GM19324 (cell line): ENCODE measurements around the gene SUPT20H.
A peak's percentile ranks its signal among the peaks of the same experiment; 100 is the strongest.

ENCODE experiments used
- ATAC-seq: cut with Tn5 transposase; IDR thresholded peaks from one replicate; pipeline ENCODE4 v1.9.1; 2021; ENCODE audit warnings: mild to moderate bottlenecking, moderate library complexity; ENCODE audit not compliant: unreplicated experiment, low FRiP score

Gene SUPT20H

DNA sequence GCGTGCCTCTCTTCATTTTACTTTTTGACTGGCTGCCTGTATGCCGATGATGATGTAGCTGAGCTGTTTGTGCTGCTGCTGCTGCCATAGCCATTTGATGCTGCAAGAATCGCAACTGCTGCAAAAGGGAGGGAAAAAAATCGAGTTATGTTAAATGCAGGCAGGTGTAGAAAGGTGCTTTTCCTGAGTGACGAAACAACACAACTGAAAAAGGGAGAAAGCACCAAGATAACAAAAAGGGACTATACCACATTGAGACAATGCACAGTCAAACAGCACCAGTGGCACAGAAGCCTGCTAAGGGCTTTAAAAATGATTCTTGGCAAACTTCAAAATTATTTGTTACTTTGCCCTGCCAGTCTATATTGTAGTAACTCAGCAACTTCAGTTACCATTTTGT lies 49.8 kb downstream of the SUPT20H start:
- no peak for ATAC-seq

DNA sequence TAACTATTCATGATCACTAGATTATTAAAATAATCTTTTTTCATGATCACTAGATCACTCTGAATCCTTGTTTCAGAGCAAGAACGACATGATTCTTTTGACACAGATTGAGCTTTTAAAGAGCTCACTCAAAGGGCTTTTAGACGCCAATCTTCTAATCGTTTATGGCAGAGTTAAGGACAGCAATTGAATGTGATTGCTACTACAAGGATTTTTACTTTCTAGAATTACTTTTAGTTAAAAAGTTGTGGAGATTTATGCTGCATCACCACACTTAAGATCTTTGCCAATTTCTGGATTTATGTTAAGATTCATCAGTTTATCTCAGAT lies 57.6 kb downstream of the SUPT20H start:
- ATAC-seq: no peak

DNA sequence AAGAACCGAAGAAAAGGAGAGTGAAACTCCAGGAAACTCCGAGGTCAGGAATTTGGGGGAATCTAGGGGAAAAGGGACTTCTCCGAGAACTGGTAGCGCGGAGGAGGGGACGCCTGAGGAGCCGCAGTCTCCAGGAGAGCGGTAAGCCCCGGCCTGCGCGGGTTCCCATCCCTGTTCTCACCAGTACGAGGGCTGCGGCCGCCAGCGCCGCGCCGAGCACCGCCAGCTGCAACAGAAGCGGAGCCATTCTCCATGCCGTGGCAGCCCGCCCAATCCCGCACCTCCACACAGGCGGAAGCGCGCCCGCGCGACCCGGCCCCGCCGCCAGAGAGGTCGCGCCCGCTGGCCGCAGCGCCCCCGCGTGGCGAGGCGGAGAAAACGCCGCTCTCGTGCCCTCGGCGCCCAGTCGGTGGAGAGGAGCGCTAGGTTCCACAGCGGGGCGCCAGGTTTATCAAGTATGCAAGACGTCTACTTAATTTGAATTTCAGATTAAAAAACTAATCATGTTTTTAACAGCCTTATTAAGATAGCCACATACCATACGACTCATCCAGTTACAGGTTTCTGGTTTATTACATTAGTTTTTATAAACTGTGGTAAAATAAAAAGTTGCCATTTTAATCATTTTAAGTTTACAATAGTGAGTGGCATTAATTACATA lies 60.3 kb downstream of the SUPT20H start, which contains the start of gene ALG5:
ALG5 (minus strand) TSS at position 287 of the 661 bp plus-strand sequence; CDS start at position 247, 40 bp downstream.
- ATAC-seq: peak; percentile 75

DNA sequence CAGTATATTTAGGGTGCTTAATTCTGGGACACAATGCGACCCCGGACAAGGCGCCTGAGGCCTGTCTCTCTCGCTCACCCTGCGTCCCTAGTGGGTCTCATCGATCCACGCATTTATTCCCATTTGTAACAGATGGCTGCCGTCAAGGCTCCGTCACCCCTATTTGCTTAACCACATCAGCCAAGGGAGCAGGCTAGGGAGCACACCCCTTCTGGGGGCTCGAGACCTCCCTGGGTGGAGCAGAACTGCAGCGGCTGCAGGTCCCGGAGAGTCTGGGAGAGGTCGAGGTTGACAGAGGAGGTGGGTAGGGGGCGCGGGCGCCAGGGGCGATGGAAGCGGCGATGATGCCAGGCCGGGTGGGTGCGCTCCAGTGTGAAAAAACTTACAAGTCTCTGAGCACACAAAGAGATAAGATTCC lies 60.9 kb downstream of the SUPT20H start:
- ATAC-seq: no peak

DNA sequence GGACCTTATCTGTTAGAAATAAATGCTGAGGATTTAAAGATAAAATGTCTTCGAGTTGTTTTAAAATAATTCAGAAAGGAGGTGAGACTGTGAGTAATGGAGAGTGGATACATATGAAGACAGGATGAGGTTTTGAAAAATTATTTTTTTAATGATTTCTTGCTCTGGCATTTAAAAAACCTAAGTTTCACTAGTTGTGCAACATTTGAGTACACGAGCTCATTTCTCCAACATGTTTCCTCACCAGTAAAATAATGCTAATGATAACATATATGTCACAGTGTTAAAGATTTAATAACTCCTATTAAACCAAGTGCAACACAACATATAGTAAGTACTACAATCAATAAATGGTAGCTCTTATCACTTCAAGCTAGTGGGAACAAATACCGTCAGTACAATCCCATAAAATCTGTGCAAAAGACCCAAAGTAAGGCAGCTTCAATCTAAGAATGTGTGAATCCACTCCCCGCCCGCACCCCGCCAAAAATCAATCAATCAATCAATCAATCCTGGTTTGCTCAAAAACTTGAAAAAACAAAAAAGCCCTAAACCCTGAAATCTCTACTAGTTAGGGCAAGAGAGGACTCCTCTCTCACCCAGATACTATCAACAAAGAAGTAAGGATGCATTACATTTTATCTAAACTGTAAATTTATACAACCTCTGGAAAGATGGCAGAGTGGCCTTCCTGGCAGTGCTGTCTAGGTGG lies 61.6 kb downstream of the SUPT20H start:
- ATAC-seq: no peak

DNA sequence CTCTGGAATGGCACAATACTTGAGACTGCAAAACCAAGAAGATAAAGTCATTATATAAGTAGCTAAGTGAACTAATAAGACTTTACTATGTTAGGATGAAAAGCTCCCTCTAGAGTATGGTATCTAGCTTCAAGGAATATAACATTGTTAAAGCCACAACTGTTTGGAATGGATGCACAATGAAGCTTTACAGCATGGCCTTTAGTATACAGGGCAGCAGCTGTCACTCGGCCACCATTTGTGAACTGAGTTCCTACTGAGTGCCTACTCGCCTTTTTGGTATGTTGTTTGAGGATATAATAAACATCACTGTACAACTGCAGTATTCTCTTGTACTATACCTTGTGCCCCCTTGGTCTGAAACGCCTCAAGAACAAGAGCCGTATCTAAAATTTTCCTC lies 67.1 kb downstream of the SUPT20H start:
- ATAC-seq: no peak

DNA sequence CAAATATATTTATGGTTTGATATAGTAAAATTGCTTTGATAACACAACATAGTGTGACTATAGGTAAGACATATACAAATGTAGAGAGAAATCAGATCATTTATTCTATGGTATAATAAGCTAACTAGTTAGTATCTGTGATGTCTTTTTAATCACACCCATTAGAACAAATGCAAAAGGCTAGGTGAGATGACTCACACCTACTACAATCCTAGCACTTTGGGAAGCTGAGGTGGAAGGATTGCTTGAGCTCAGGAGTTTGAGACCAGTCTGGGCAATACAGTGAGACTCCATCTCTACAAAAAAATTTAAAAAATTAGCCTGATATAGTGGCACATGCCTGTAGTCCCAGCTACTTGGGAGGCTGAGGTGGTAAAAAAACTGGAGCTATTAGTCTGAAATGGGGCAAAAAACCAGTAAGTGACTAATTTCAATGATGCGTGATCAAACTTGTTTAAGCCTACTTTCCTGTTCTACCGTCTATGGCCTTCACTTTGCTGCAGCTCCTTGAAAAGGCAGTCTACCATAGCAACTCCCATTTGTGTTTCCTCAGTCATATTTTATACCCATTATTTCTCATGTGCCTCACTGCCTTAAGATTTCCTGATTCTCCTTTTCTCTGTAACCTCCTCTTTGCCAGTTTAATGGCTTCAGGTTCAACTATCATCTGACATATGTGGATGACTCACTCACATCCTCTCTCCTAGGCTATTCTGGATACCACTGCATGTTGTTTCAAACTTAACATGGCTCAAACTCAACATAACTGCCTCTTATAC lies 72.8 kb downstream of the SUPT20H start:
- ATAC-seq: no peak

DNA sequence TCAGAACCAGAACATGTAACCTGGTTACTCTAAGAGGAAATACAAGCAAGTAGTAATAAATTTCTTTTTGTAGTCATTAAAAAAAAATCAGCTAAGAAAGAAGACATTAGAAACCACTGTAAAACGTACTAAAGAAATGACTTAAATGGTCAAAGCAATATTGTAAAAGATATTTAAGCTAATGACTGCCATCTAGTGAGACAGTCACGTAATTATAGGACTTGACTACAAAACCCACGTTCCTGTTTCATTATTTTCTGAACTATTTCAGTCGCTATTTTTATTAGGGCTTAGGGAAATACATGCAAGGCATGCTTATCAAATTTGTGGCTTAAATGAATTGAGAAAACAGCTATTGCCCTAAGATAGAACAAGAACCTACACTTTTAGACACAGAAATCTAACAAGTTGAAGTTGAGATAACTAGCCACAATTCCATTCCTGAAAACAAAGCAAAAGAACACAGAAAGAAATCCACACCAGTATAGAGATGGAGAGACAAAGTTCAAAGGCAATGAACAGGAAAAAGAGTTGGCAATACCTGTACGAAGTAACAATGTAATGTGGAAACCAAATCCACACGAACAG lies 78.2 kb downstream of the SUPT20H start:
- ATAC-seq: no peak

DNA sequence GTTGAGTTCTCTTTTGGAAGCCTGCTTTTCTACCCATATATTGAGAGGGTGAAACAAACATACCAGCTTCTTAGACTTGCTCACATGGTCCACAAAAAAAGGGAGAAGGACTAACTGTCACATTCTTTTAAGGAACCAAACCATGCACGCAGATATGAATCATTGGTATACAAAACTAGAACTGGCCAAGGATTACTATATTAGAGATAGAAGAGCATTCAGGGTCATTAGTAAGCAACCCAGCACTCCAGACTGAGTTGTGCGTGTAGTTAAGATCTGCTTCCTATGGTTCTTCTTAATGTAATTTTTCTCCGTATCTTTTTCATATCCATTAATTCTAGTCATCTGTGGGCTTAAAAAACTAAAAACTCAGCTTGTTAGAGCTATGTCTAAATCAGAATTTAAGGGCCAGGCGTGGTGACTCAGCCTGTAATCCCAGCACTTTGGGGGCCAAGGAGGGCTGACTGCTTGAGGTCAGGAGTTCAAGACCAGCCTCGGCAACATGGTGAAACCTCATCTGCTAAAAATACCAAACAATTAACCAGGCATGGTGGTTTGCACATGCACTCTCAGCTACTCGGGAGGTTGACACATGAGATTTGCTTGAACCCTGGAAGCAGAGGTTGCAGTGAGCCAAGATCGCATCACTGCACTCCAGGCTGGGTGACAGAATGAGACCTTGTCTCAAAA lies 80.0 kb downstream of the SUPT20H start:
- no peak for ATAC-seq

DNA sequence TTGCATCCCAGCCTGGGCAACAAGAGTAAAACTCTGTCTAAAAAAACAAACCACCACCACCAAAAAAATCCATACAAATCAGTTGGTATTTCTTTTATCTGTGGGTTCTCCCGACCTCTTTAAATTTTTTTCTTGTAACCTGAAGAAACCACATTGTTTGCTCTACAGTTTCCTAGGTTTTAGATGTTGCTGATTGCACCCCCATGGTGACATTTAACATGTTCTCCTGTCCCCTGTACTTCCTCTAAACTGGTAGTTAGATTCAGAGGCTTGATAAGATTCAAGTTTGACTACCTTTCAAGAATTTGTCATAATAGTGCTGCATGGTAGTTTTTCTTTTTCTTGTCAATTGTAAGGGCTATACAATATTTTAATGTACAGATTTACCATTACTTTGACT lies 84.3 kb downstream of the SUPT20H start:
- no peak for ATAC-seq

DNA sequence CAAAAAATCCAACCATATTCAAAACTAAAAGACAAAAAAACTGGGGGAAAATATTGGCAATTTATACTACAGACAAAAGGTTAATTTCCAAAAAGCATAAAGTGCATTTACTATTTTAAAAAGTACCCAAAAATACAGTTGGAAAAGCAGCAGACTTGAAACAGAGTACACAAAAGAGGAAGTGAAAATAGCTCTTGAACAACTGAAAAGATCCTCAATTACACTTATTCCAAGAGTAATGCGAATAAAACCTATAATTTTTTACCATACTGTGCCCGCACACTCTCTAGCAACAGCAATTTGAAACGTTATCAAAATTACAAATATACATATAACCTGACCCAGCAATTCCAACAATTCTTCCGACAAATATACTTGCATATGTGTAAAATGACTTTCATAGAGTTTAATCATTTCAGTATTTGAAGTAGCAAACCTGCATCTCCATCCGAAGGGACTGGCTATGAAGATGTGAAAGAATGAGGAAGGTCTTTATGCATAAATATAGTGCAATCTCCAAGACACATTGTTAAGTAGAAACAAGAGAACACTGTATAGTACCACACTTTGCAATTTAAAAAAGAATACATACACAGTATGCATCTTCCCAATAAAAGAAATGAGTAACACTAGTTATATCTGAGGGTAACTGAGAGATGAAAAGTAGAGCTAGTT lies 85.7 kb downstream of the SUPT20H start:
- ATAC-seq: peak; percentile 66

DNA sequence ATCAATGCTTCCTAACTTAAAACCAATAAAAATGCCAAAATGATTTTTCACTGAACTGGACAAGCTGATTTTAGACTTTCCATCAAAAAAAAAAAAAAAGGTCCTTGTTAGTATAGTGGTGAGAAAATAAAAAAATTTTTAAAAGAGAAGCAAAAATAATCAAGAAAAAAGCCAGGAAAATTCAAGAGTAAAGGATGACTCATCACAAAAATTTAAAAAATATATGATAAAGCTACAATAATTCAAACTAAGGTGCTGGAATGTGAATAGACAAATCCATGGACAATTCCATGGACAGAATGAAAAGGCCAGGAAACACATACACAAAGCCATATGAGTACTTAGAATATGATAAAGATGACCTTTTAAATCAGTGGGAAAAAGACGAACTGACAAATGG lies 86.5 kb downstream of the SUPT20H start:
- no peak for ATAC-seq

DNA sequence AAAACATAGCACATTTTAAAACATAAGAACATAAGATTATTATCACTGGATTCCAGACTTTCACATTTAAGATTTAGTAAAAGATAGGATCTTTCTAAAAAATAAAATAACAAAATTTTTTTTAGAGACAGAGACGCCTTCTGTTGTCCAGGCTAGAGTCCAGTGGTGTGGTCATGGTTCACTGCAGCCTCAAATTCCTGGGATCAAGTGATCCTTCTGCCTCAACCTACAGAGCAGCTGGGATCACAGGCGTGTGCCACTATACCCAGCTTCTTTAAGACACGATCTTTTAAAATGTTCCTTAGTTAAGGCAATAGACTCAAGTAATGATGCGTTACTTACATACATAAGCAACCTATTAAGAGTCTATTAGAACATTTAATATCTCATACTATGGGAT lies 93.1 kb downstream of the SUPT20H start:
- no peak for ATAC-seq

DNA sequence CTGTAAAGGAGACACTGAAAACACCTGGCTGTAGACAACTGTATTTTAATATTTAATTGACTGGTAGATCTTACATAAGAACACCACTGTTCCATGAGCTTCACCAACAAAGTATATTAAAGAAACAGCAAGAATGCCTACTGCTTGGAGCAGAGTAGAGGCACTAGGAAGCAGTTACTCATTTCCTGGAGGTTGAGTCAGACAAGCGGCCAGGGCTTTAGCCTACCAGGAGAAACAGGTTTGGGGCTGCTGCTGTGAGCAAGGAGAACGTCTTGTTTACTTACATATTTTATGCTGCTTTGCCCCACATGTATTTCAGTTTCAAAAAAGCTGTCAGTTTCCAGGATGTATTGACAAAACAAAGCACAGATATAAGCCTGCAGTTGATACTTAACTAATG lies 93.7 kb downstream of the SUPT20H start:
- ATAC-seq: no peak

DNA sequence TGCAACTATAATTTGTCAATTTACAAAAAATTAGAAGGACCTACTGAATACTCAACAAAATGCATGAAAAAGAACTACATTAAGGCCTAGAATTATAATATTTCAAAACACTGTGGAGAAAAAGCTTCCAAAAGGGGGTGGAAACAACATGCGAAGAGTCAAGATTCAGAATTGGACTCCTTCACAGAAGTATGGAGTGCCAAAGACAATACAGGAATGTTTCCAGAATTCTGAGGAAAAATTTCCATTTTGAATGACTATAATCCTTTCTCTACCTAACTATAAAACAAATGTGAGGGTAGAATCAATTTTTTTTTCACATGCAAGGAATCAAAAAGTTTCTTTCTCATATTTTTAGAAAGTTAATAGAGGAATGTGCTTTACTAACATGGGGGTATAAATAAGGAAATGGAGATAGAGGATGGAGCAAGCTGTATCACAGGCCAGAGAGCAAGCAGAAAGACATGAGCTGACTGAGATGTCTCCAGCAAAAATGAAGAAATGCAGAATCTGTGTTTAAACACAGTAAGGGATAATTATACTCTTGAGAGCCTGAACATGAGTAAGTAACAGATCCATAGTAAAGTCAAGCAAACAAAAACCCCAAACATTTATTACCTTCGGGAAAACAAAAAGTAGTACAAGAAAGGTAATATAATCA lies 99.9 kb downstream of the SUPT20H start:
- ATAC-seq: no peak
